GM12878 (cell line): ENCODE measurements around the gene KRTAP3-2. TPM values are rescaled to one million over a fixed set of nuclear protein-coding genes. Genes with fewer than 3 reads are reported as not detected.

Experiments
- ATAC-seq: fragments of 200-7000 bp; cut with Tn5 transposase; 3 replicates; pipeline ENCODE4 v1.9.1; 2020; ENCODE audit warnings: mild to moderate bottlenecking, moderate library complexity
- BruUV-seq: library from RNA; stranded (reverse); fragments of 400-500 nt; replicated peaks from 2 replicates; lab custom pipeline; 2021; lab: Mats Ljungman, UMichigan
- CTCF ChIA-PET: fragments of 300-600 bp; sonication (Branson Sonifier 250); formaldehyde crosslinking; extraction: SDS; loops from one replicate; lab custom pipeline; 2021; ENCODE audit warnings: inconsistent platforms; lab: Yijun Ruan, JAX
- POLR2A ChIA-PET: fragments of 350-600 bp; formaldehyde crosslinking; extraction: SDS; loops from one replicate; lab custom pipeline; 2021; ENCODE audit warnings: inconsistent platforms; lab: Charles Lee
- RAD21 ChIA-PET: fragments of 300-600 bp; sonication (Branson Sonifier 250); formaldehyde crosslinking; loops from one replicate; lab custom pipeline; 2023; ENCODE audit warnings: antibody characterized with exemption; ENCODE audit not compliant: unreplicated experiment; lab: Charles Lee
- SMC1A ChIA-PET: fragments of 300-600 bp; sonication (Branson Sonifier 250); formaldehyde crosslinking; loops from one replicate; lab custom pipeline; 2023; ENCODE audit not compliant: unreplicated experiment, uncharacterized antibody; lab: Charles Lee
- DNase-seq: peaks from one replicate; pipeline ENCODE4 v3.0.0-alpha.2; 2011; ENCODE audit warnings: low read depth, low spot score
- FAIRE-seq: peaks from 3 replicates; lab custom pipeline; 2011; peaks lifted over from hg19 to GRCh38; lab: Jason Lieb, UNC
- H2AFZ ChIP-seq: 2 replicates; pipeline ENCODE4 v1.6.0; 2011; ENCODE audit warnings: low read depth, low read length, control low read depth; ENCODE audit not compliant: control insufficient read depth
- H3K27ac ChIP-seq: 2 replicates; pipeline ENCODE4 v1.5.1; 2011; ENCODE audit warnings: control low read depth; ENCODE audit not compliant: control insufficient read depth, insufficient read depth
- H3K27me3 ChIP-seq, 2 experiments: replicated peaks in 1 of 2; 2 replicates each; pipeline versions ENCODE4 v1.6.0 to v1.6.1; 2011; ENCODE audit warnings: low read length in 1 of 2; ENCODE audit not compliant: control insufficient read depth in 2 of 2, insufficient read depth in 2 of 2
- H3K36me3 ChIP-seq, 2 experiments: 2 replicates each; pipeline ENCODE4 v1.5.1; 2011; ENCODE audit warnings: low read length in 1 of 2; ENCODE audit not compliant: control insufficient read depth in 2 of 2, insufficient read depth in 2 of 2
- H3K4me1 ChIP-seq: 2 replicates; pipeline ENCODE4 v1.6.1; 2011; ENCODE audit warnings: mild to moderate bottlenecking, low read length, moderate library complexity, mixed read lengths; ENCODE audit not compliant: control insufficient read depth, insufficient read depth
- H3K4me2 ChIP-seq: 2 replicates; pipeline ENCODE4 v1.6.0; 2011; ENCODE audit warnings: control low read depth; ENCODE audit not compliant: control insufficient read depth, insufficient read depth
- H3K4me3 ChIP-seq: fragments of 200-600 bp; sonication (generic); 2 replicates; pipeline ENCODE4 v1.5.1; 2016
- H3K79me2 ChIP-seq: 2 replicates; pipeline ENCODE4 v1.6.0; 2011; ENCODE audit warnings: low read length; ENCODE audit not compliant: control insufficient read depth, insufficient read depth
- H3K9ac ChIP-seq: 2 replicates; pipeline ENCODE4 v1.8.0; 2011; ENCODE audit warnings: low read length, control low read depth, mixed read lengths; ENCODE audit not compliant: control insufficient read depth, insufficient read depth
- H3K9me3 ChIP-seq: replicated peaks from 3 replicates; pipeline ENCODE4 v1.5.1; 2011; ENCODE audit warnings: mild to moderate bottlenecking, low read length; ENCODE audit not compliant: control insufficient read depth, insufficient read depth
- H4K20me1 ChIP-seq: 2 replicates; pipeline ENCODE4 v1.6.0; 2011; ENCODE audit not compliant: control insufficient read depth, insufficient read depth
- BCL3 ChIP-seq: IDR thresholded peaks from 2 replicates; pipeline ENCODE4 v1.6.1; 2011; ENCODE audit warnings: borderline replicate concordance, low read depth, mild to moderate bottlenecking, moderate library complexity, low read length; ENCODE audit not compliant: insufficient read depth, poor library complexity, severe bottlenecking
- E4F1 ChIP-seq: fragments of 450-650 bp; IDR thresholded peaks from 2 replicates; pipeline ENCODE4 v1.6.1; 2018; ENCODE audit warnings: borderline replicate concordance, mild to moderate bottlenecking; ENCODE audit not compliant: partially characterized antibody
- EP300 ChIP-seq, 2 experiments: fragments of 150-350 bp in 1 of 2; IDR thresholded peaks; 2 replicates each; pipeline ENCODE4 v1.6.1; 2011 to 2012; ENCODE audit warnings: low read depth in 2 of 2, low read length in 2 of 2, borderline replicate concordance in 1 of 2, improper control_type of control experiment in 1 of 2, inconsistent platforms in 1 of 2; ENCODE audit not compliant: control insufficient read depth in 1 of 2
- FOXK2 ChIP-seq: fragments of 450-650 bp; IDR thresholded peaks from 2 replicates; pipeline ENCODE4 v1.6.1; 2017; ENCODE audit warnings: mild to moderate bottlenecking, moderate library complexity
- LARP7 ChIP-seq: fragments of 450-650 bp; IDR thresholded peaks from 2 replicates; pipeline ENCODE4 v1.6.1; 2017; ENCODE audit warnings: mild to moderate bottlenecking
- MTA3 ChIP-seq: IDR thresholded peaks from 2 replicates; pipeline ENCODE4 v1.6.1; 2012; ENCODE audit warnings: low read length, inconsistent platforms, borderline replicate concordance
- NR2C1 ChIP-seq: fragments of 450-650 bp; IDR thresholded peaks from 2 replicates; pipeline ENCODE4 v1.6.1; 2017; ENCODE audit warnings: antibody characterized with exemption, mild to moderate bottlenecking, moderate library complexity
- RAD21 ChIP-seq: IDR thresholded peaks from 2 replicates; pipeline ENCODE4 v1.6.1; 2011; ENCODE audit warnings: mild to moderate bottlenecking, low read depth, low read length, moderate library complexity; ENCODE audit not compliant: insufficient read depth
- RAD51 ChIP-seq: fragments of 450-650 bp; IDR thresholded peaks from 2 replicates; pipeline ENCODE4 v1.6.1; 2016; ENCODE audit warnings: moderate library complexity, mild to moderate bottlenecking, inconsistent platforms
- RB1 ChIP-seq: fragments of 450-650 bp; formaldehyde crosslinking; IDR thresholded peaks from 2 replicates; pipeline ENCODE4 v1.6.1; 2017; ENCODE audit warnings: mild to moderate bottlenecking, borderline replicate concordance
- SMAD1 ChIP-seq: fragments of 450-650 bp; IDR thresholded peaks from 2 replicates; pipeline ENCODE4 v1.6.1; 2018; ENCODE audit warnings: mild to moderate bottlenecking, low read depth; ENCODE audit not compliant: partially characterized antibody
- STAT1 ChIP-seq: fragments of 450-650 bp; conservative IDR thresholded peaks from 2 replicates; pipeline ENCODE4 v1.6.1; 2014; ENCODE audit warnings: antibody characterized with exemption, mild to moderate bottlenecking
- TCF3 ChIP-seq: IDR thresholded peaks from 2 replicates; pipeline ENCODE4 v1.6.1; 2012; ENCODE audit warnings: low read depth, mild to moderate bottlenecking, low read length, borderline replicate concordance; ENCODE audit not compliant: insufficient read depth
- USF1 ChIP-seq: IDR thresholded peaks from 2 replicates; pipeline ENCODE4 v1.6.1; 2011; ENCODE audit warnings: borderline replicate concordance, low read depth, mild to moderate bottlenecking, moderate library complexity, mixed read lengths, low read length; ENCODE audit not compliant: insufficient read depth; ENCODE audit errors: extremely low read length
- YY1 ChIP-seq: IDR thresholded peaks from 2 replicates; pipeline ENCODE4 v1.6.1; 2011; ENCODE audit warnings: low read depth, mild to moderate bottlenecking, low read length
- WGBS: methylation state at CpG from one replicate; pipeline ENCODE4 v1.1.6; 2016; ENCODE audit warnings: low lambda C conversion rate; ENCODE audit not compliant: insufficient replicate concordance, insufficient coverage; ENCODE audit errors: missing lambda C conversion rate; 5-methylcytosine and 5-hydroxymethylcytosine counted together
- in situ Hi-C: fragments of 300-500 bp; cut with MboI; formaldehyde crosslinking; loops from 9 replicates; pipeline ENCODE4 v1.14.3; 2018; ENCODE audit warnings: mixed read lengths
- intact Hi-C: fragments of 100-400 bp; cut with micrococcal nuclease; formaldehyde crosslinking; loops from one replicate; pipeline ENCODE4 v1.14.2; 2022; ENCODE audit not compliant: unreplicated experiment
- polyA plus RNA-seq, 11 experiments: library from polyadenylated mRNA; depleted of rRNA in 4 of 11; unstranded in 6 of 11; stranded (reverse) in 5 of 11; fragments of >200 nt; fragmentation: Nextera tagmentation in 4 of 11; fragmentation: Illumina TruSeq in 1 of 11; extraction: Ambion mirVana in 4 of 11; extraction: Trizol in 1 of 11; gene quantifications; 1 replicate in 1 of 11; 2 replicates in 10 of 11; pipeline versions ENCODE4 v1.2.1 to v1.2.3, GENCODE V29; 2011 to 2016; ENCODE audit warnings: inconsistent platforms in 2 of 11, missing spikeins in 2 of 11, low read depth in 1 of 11
- total RNA-seq, 4 experiments: library from RNA; depleted of rRNA in 3 of 4; stranded (reverse); fragments of >200 nt in 3 of 4; fragmentation: Illumina TruSeq in 1 of 4; extraction: Trizol in 1 of 4; gene quantifications; 2 replicates each; pipeline versions ENCODE4 v1.2.1 to v1.2.3, GENCODE V29; 2013 to 2021

The KRTAP3-2 gene
- total and polyA plus RNA-seq, 10 of the 15 experiments (the other 5 are each of a cell fraction or from before 2014, with no cell fraction given): not detected

- FAIRE-seq (no peak), DNase-seq (no peak), ATAC-seq (no peak)
- ChIA-PET POLR2A (no interaction called here), CTCF (interaction anchor here (0.5 to 1.1 kb wide), 4 partner anchors 10 to 743 kb away, joined by 3 to 4 read pairs (median 3); no protein-coding TSS in a partner anchor), RAD21 (no interaction called here), SMC1A (no interaction called here)
- TF ChIP-seq LARP7 (no peak), USF1 (no peak), STAT1 (no peak), FOXK2 (no peak), RB1 (no peak), YY1 (no peak), NR2C1 (no peak), E4F1 (no peak), MTA3 (no peak), BCL3 (no peak), RAD21 (no peak), TCF3 (no peak), RAD51 (no peak), SMAD1 (no peak), EP300 (IDR thresholded peaks at IDR 0.05; ENCODE audit: borderline replicate concordance in 1 of 2, control insufficient read depth in 1 of 2, low read depth in 2 of 2, low read length in 2 of 2) (no peak)
- no peak overlapping the region for H2AFZ ChIP-seq
- no peak overlapping the region for H3K4me2 ChIP-seq
- in situ Hi-C loops: no loop called here
- H3K4me1 ChIP-seq: no peaks in the 10 kb centered on the region
- intact Hi-C loops: no loop called here
- H3K36me3 ChIP-seq: no peaks in the 10 kb centered on the region
- WGBS: 18% methylated on average over 4 of the region's 4 CpGs
- H3K9ac ChIP-seq: no peak overlapping the region
- H3K4me3 ChIP-seq: no peak overlapping the region
- no peaks in the 10 kb centered on the region for H4K20me1 ChIP-seq
- H3K9me3 ChIP-seq: no peaks in the 10 kb centered on the region; the same call in 2 of the 3 replicates
- no TSS peak for BruUV-seq
- no peaks in the 10 kb centered on the region for H3K79me2 ChIP-seq
- no peaks in the 10 kb centered on the region for H3K27me3 ChIP-seq
- H3K27ac ChIP-seq: no peak overlapping the region
These were observed 37.6 kb downstream of the KRTAP3-2 start for GRCh38 chr17:40962059-40962561.
